Endothelial cell of umbilical vein (primary cell): ENCODE data around the gene MOK. TPM values are rescaled to one million over a fixed set of nuclear protein-coding genes. Genes with fewer than 3 reads are reported as not detected.
"Not testable (repeated sequence)": the region's sequence is repeated elsewhere in the genome, so short reads cannot be mapped to it uniquely, and the experiment has no call there.

Source experiments
- BruUV-seq: library from RNA; stranded (reverse); fragments of 400-500 nt; replicated peaks from 2 replicates; lab custom pipeline; 2021; lab: Mats Ljungman, UMichigan
- CTCF ChIA-PET: fragments of 300-600, 350-600 bp; sonication (Branson Sonifier 250); formaldehyde crosslinking; loops from one replicate; lab custom pipeline; 2021; ENCODE audit warnings: antibody characterized with exemption, inconsistent platforms; lab: Charles Lee
- POLR2A ChIA-PET: fragments of 300-600, 350-600 bp; sonication (Branson Sonifier 250); formaldehyde crosslinking; loops from one replicate; lab custom pipeline; 2021; ENCODE audit warnings: antibody characterized with exemption, inconsistent platforms; lab: Charles Lee
- DNase-seq: peaks from one replicate; pipeline ENCODE4 v3.0.0-alpha.2; 2011; ENCODE audit warnings: low read depth, low spot score
- FAIRE-seq: peaks from 2 replicates; lab custom pipeline; 2011; peaks lifted over from hg19 to GRCh38; lab: Jason Lieb, UNC
- H2AFZ ChIP-seq: 2 replicates; pipeline ENCODE4 v1.6.0; 2012; ENCODE audit warnings: low read depth, low read length, control low read depth, inconsistent platforms
- H3K27ac ChIP-seq: 2 replicates; pipeline ENCODE4 v1.5.1; 2011; ENCODE audit warnings: low read depth, mild to moderate bottlenecking, control low read depth, low read length, moderate library complexity; ENCODE audit not compliant: insufficient read depth
- H3K27me3 ChIP-seq, 2 experiments: 2 replicates each; pipeline versions ENCODE4 v1.6.0 to v1.6.1; 2011; ENCODE audit warnings: low read length in 2 of 2, mixed read lengths in 1 of 2; ENCODE audit not compliant: control insufficient read depth in 2 of 2, insufficient read depth in 2 of 2
- H3K36me3 ChIP-seq, 2 experiments: 2 replicates in 1 of 2; 3 replicates in 1 of 2; pipeline ENCODE4 v1.5.1; 2011; ENCODE audit warnings: low read length in 2 of 2, mild to moderate bottlenecking in 1 of 2, moderate library complexity in 1 of 2; ENCODE audit not compliant: control insufficient read depth in 2 of 2, insufficient read depth in 2 of 2; ENCODE audit errors: extremely low read depth in 1 of 2
- H3K4me1 ChIP-seq: 3 replicates; pipeline ENCODE4 v1.5.1; 2011; ENCODE audit warnings: mild to moderate bottlenecking, low read length; ENCODE audit not compliant: control insufficient read depth, insufficient read depth; ENCODE audit errors: extremely low read depth
- H3K4me2 ChIP-seq: 2 replicates; pipeline ENCODE4 v1.6.1; 2011; ENCODE audit warnings: low read length, control low read depth, mixed read lengths; ENCODE audit not compliant: insufficient read depth
- H3K4me3 ChIP-seq, 3 experiments: fragments of 200-600 bp in 1 of 3; sonication (generic), shearing (Covaris generic) in 1 of 3; replicated peaks in 1 of 3; 2 replicates each; pipeline ENCODE4 v1.5.1; 2011 to 2016; ENCODE audit warnings: control low read depth in 3 of 3, low read length in 3 of 3, mild to moderate bottlenecking in 2 of 3, inconsistent platforms in 1 of 3, low read depth in 1 of 3, moderate library complexity in 1 of 3; ENCODE audit not compliant: insufficient read depth in 1 of 3
- H3K79me2 ChIP-seq: 2 replicates; pipeline ENCODE4 v1.6.0; 2012; ENCODE audit warnings: low read length, inconsistent platforms; ENCODE audit not compliant: control insufficient read depth, insufficient read depth
- H3K9ac ChIP-seq: replicated peaks from 2 replicates; pipeline ENCODE3; 2011; ENCODE audit warnings: low read length, control low read depth; ENCODE audit not compliant: insufficient read depth; ENCODE audit errors: extremely low read depth
- H3K9me1 ChIP-seq: replicated peaks from 3 replicates; pipeline ENCODE4 v1.6.0; 2011; ENCODE audit warnings: mild to moderate bottlenecking, low read length; ENCODE audit not compliant: control insufficient read depth, insufficient read depth; ENCODE audit errors: extremely low read depth
- H3K9me3 ChIP-seq: replicated peaks from 2 replicates; pipeline ENCODE4 v1.5.1; 2012; ENCODE audit warnings: low read length, inconsistent platforms; ENCODE audit not compliant: control insufficient read depth, insufficient read depth
- H4K20me1 ChIP-seq: replicated peaks from 2 replicates; pipeline ENCODE3; 2011; ENCODE audit warnings: mild to moderate bottlenecking, low read length; ENCODE audit not compliant: control insufficient read depth, insufficient read depth; ENCODE audit errors: extremely low read depth
- EZH2 ChIP-seq: IDR thresholded peaks from 2 replicates; pipeline ENCODE4 v1.6.1; 2012; ENCODE audit warnings: borderline replicate concordance, low read depth, mild to moderate bottlenecking, moderate library complexity, low read length, inconsistent platforms; ENCODE audit not compliant: severe bottlenecking
- FOS ChIP-seq: IDR thresholded peaks from 2 replicates; pipeline ENCODE4 v1.6.1; 2011; ENCODE audit warnings: mild to moderate bottlenecking, low read length, moderate library complexity, borderline replicate concordance; ENCODE audit not compliant: insufficient read depth
- GATA2 ChIP-seq: IDR thresholded peaks from 2 replicates; pipeline ENCODE4 v1.7.0; 2011; ENCODE audit warnings: low read depth, mild to moderate bottlenecking, moderate library complexity, mixed read lengths, low read length; ENCODE audit not compliant: insufficient read length, insufficient read depth
- JUN ChIP-seq: IDR thresholded peaks from 2 replicates; pipeline ENCODE4 v1.6.1; 2011; ENCODE audit warnings: borderline replicate concordance, low read depth; ENCODE audit not compliant: insufficient read length, insufficient read depth
- MYC ChIP-seq: IDR thresholded peaks from one replicate; pipeline ENCODE4 v1.6.1; 2011; ENCODE audit warnings: mild to moderate bottlenecking, low read depth, low read length
- POLR2A ChIP-seq: IDR thresholded peaks from 2 replicates; pipeline ENCODE4 v1.6.1; 2012; ENCODE audit warnings: low read depth, mild to moderate bottlenecking, control low read depth, low read length
- POLR2AphosphoS5 ChIP-seq: IDR thresholded peaks from 2 replicates; pipeline ENCODE4 v1.6.1; 2012; ENCODE audit warnings: low read depth, mild to moderate bottlenecking, control low read depth, low read length, moderate library complexity; ENCODE audit not compliant: insufficient read depth
- dilution Hi-C: fragments of 300-500 bp; cut with MboI; formaldehyde crosslinking; loops from one replicate; pipeline ENCODE4 v1.15.0; 2019; ENCODE audit warnings: low sequenced_read_pairs; ENCODE audit not compliant: extremely low pct_ligation_motif_present
- intact Hi-C: fragments of 100-400 bp; cut with micrococcal nuclease; formaldehyde crosslinking; loops from one replicate; pipeline ENCODE4 v1.10.0; 2022
- polyA plus RNA-seq, 4 experiments: library from polyadenylated mRNA; depleted of rRNA in 3 of 4; stranded (reverse) in 3 of 4; unstranded in 1 of 4; fragments of >200 nt; gene quantifications; 2 replicates each; pipeline versions ENCODE4 v1.2.1 to v1.2.3, GENCODE V29; 2011 to 2012; ENCODE audit warnings: missing spikeins in 1 of 4
- total RNA-seq: library from RNA; stranded (reverse); gene quantifications from 2 replicates; pipeline ENCODE4 v1.2.3, GENCODE V29; 2021
- TF ChIP-seq, protein P1 (sequence below), 2 donors: IDR thresholded peaks; 1 replicate in 1 of 2; 2 replicates in 1 of 2; pipeline ENCODE4 v1.5.1; 2011; ENCODE audit warnings: low read length in 2 of 2, mild to moderate bottlenecking in 2 of 2, moderate library complexity in 2 of 2, control low read depth in 1 of 2, inconsistent platforms in 1 of 2, low read depth in 1 of 2; ENCODE audit not compliant: insufficient read depth in 1 of 2; ENCODE audit errors: extremely low read depth in 1 of 2
- TF ChIP-seq, protein P2 (sequence below): IDR thresholded peaks from 2 replicates; pipeline ENCODE4 v1.6.1; 2011; ENCODE audit not compliant: insufficient read depth, insufficient read length

MOK gene
- total and polyA plus RNA-seq, 2 donors (not counting 3 experiments of a cell fraction or from before 2014, with no cell fraction given), result 6.1 to 8.6 TPM

DNA sequence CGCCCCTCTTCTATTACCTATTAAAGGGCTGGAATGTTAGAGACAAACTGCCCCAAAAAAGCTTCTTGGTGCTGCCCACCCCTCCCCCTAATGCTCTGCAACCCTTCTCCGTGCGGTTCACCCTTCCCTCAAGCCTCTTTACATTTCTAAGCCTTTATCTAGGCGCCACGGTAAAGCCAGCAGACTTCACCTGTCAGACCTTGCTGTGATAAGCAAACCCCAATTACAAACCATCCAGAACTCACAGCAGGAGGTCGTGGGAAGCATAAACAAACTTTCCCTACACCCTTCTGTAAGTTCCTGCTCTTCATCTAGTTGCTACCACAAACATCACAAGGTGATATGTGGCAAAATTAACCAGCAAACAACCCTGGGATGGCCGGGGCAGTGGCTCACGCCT is 56.8 kb downstream of the MOK start:
- DNase-seq (no peak), FAIRE-seq (no peak)
- Histone ChIP-seq H3K36me3 (no peaks in the 10 kb centered on the region), H3K4me1 (no peaks in the 10 kb centered on the region), H2AFZ (no peak overlapping the region), H3K9me3 (no peaks in the 10 kb centered on the region), H3K9ac (no peak overlapping the region), H3K9me1 (no peaks in the 10 kb centered on the region), H3K4me2 (no peak overlapping the region), H3K79me2 (no peaks in the 10 kb centered on the region), H3K4me3 (no peak overlapping the region), H3K27me3 (no peaks in the 10 kb centered on the region), H4K20me1 (no peaks in the 10 kb centered on the region), H3K27ac (no peak overlapping the region)
- no TSS peak for BruUV-seq
- intact Hi-C loops (no loop called here), dilution Hi-C loops (no loop called here)
- POLR2A ChIA-PET, result no interaction called here
- CTCF ChIA-PET, result no interaction called here
- TF ChIP-seq JUN (no peak), POLR2AphosphoS5 (no peak), EZH2 (no peak), MYC (no peak), POLR2A (no peak), GATA2 (no peak), FOS (no peak)

DNA sequence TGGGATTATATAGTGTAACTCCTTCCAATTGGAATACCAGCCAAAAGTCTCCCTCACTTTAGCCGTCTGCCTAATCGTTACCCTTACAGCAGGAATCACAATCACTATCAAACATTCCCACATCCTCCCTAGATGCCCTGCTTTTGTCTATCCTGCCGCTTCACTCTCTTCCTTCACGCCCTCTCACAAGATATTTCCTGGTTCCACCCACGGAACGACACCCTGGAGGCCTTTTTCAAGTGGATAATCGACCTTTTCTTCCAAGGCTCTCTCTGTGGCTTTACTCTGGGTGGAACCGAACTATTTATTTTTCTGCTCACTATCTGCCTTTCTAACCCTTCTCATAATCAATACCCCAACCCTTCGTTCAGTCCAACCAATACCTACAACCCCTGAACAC is 58.9 kb downstream of the MOK start:
- Histone ChIP-seq H2AFZ (no peak overlapping the region), H3K27ac (no peak overlapping the region), H3K9ac (no peak overlapping the region), H3K4me2 (no peak overlapping the region), H4K20me1 (no peaks in the 10 kb centered on the region), H3K9me1 (no peaks in the 10 kb centered on the region), H3K4me3 (no peak overlapping the region), H3K27me3 (no peaks in the 10 kb centered on the region), H3K36me3 (no peaks in the 10 kb centered on the region), H3K79me2 (no peaks in the 10 kb centered on the region), H3K9me3 (no peaks in the 10 kb centered on the region), H3K4me1 (no peaks in the 10 kb centered on the region)
- FAIRE-seq (no peak), DNase-seq (no peak)
- TF ChIP-seq, protein P1, sequence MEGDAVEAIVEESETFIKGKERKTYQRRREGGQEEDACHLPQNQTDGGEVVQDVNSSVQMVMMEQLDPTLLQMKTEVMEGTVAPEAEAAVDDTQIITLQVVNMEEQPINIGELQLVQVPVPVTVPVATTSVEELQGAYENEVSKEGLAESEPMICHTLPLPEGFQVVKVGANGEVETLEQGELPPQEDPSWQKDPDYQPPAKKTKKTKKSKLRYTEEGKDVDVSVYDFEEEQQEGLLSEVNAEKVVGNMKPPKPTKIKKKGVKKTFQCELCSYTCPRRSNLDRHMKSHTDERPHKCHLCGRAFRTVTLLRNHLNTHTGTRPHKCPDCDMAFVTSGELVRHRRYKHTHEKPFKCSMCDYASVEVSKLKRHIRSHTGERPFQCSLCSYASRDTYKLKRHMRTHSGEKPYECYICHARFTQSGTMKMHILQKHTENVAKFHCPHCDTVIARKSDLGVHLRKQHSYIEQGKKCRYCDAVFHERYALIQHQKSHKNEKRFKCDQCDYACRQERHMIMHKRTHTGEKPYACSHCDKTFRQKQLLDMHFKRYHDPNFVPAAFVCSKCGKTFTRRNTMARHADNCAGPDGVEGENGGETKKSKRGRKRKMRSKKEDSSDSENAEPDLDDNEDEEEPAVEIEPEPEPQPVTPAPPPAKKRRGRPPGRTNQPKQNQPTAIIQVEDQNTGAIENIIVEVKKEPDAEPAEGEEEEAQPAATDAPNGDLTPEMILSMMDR (IDR thresholded peaks at IDR 0.05; ENCODE audit: extremely low read depth in 1 of 2, insufficient read depth in 1 of 2, low read depth in 1 of 2, low read length in 2 of 2), result no peak
- no peak for TF ChIP-seq GATA2
- no peak for TF ChIP-seq JUN
- no peak for TF ChIP-seq POLR2A
- TF ChIP-seq MYC, result no peak
- TF ChIP-seq, protein P2, sequence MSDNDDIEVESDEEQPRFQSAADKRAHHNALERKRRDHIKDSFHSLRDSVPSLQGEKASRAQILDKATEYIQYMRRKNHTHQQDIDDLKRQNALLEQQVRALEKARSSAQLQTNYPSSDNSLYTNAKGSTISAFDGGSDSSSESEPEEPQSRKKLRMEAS, result no peak
- TF ChIP-seq EZH2, result no peak
- TF ChIP-seq FOS, result no peak
- no peak for TF ChIP-seq POLR2AphosphoS5
- intact Hi-C loops, result no loop called here
- BruUV-seq, result no TSS peak
- ChIA-PET CTCF (no interaction called here), POLR2A (no interaction called here)
- dilution Hi-C loops, result no loop called here

DNA sequence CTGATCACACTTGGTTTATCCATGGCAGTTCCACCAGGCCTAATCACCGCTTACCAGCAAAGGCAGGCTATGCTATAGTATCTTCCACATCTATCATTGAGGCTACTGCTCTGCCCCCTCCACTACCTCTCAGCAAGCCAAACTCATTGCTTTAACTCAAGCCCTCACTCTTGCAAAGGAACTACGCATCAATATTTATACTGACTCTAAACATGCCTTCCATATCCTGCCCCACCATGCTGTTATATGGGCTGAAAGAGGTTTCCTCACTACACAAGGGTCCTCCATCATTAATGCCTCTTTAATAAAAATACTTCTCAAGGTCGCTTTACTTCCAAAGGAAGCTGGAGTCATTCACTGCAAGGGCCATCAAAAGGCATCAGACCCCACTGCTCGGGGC is 61.2 kb downstream of the MOK start:
- H3K27ac ChIP-seq, H3K9me1 ChIP-seq, H3K27me3 ChIP-seq, BruUV-seq, H3K36me3 ChIP-seq, H2AFZ ChIP-seq, H3K4me3 ChIP-seq, H3K9me3 ChIP-seq, POLR2A ChIA-PET, H4K20me1 ChIP-seq, DNase-seq, H3K4me1 ChIP-seq, H3K4me2 ChIP-seq, FAIRE-seq, CTCF ChIA-PET, dilution Hi-C loops, H3K79me2 ChIP-seq, H3K9ac ChIP-seq, intact Hi-C loops: not testable (repeated sequence)
